PFSK-1 (cell line): ENCODE data around the gene OTUD4.

Source experiments
- FOXP2 ChIP-seq: optimal IDR thresholded peaks from 2 replicates; pipeline ENCODE3; 2011; ENCODE audit warnings: borderline replicate concordance, control low read depth, inconsistent platforms; ENCODE audit not compliant: insufficient read depth; ENCODE audit errors: extremely low read length, extremely low read depth
- POLR2AphosphoS5 ChIP-seq: IDR thresholded peaks from 2 replicates; pipeline ENCODE4 v1.6.1; 2012; ENCODE audit warnings: low read depth, mild to moderate bottlenecking, control low read depth, low read length, moderate library complexity
- SIN3A ChIP-seq: IDR thresholded peaks from 2 replicates; pipeline ENCODE4 v1.6.1; 2012; ENCODE audit warnings: mild to moderate bottlenecking, low read length, moderate library complexity, borderline replicate concordance; ENCODE audit not compliant: insufficient read depth
- TAF1 ChIP-seq: IDR thresholded peaks from 2 replicates; pipeline ENCODE4 v1.6.1; 2012; ENCODE audit warnings: low read length, control low read depth, borderline replicate concordance; ENCODE audit not compliant: insufficient read depth
- TF ChIP-seq, protein P1 (sequence below), 2 experiments: IDR thresholded peaks; 2 replicates each; pipeline versions ENCODE4 v1.6.1 to v1.8.0; 2011 to 2012; ENCODE audit warnings: low read depth in 2 of 2, low read length in 2 of 2, control low read depth in 1 of 2, inconsistent platforms in 1 of 2, mild to moderate bottlenecking in 1 of 2, moderate library complexity in 1 of 2; ENCODE audit not compliant: insufficient read depth in 1 of 2

Gene OTUD4

DNA sequence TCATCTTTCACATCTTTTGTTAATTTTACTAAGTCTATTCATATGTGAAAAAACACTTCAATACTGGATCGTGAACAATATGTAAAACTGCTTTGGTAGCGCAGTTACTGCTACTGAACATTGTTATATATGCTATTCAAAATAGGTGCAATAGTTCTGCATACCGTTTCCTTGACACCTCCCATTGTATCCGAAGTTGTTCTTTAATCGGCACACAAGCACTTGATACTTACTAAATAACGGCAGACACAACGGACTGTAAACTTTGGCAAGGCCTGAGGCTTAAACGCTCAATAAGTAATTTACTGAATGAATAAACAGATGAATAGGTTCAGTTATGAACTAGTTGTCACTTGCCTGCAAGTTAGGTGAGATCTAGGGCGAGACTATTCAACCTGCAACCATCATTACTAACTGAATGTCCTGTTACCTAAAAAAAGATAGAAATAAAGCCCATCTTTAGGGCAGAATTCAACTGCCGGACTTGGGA lies 83.0 kb downstream of the OTUD4 start:
- TF ChIP-seq, protein P1, sequence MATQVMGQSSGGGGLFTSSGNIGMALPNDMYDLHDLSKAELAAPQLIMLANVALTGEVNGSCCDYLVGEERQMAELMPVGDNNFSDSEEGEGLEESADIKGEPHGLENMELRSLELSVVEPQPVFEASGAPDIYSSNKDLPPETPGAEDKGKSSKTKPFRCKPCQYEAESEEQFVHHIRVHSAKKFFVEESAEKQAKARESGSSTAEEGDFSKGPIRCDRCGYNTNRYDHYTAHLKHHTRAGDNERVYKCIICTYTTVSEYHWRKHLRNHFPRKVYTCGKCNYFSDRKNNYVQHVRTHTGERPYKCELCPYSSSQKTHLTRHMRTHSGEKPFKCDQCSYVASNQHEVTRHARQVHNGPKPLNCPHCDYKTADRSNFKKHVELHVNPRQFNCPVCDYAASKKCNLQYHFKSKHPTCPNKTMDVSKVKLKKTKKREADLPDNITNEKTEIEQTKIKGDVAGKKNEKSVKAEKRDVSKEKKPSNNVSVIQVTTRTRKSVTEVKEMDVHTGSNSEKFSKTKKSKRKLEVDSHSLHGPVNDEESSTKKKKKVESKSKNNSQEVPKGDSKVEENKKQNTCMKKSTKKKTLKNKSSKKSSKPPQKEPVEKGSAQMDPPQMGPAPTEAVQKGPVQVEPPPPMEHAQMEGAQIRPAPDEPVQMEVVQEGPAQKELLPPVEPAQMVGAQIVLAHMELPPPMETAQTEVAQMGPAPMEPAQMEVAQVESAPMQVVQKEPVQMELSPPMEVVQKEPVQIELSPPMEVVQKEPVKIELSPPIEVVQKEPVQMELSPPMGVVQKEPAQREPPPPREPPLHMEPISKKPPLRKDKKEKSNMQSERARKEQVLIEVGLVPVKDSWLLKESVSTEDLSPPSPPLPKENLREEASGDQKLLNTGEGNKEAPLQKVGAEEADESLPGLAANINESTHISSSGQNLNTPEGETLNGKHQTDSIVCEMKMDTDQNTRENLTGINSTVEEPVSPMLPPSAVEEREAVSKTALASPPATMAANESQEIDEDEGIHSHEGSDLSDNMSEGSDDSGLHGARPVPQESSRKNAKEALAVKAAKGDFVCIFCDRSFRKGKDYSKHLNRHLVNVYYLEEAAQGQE (IDR thresholded peaks at IDR 0.05; ENCODE audit: insufficient read depth in 1 of 2, low read depth in 2 of 2, low read length in 2 of 2), result no peak
- no peak for TF ChIP-seq POLR2AphosphoS5
- TF ChIP-seq TAF1, result no peak
- TF ChIP-seq SIN3A, result no peak
- TF ChIP-seq FOXP2, result no peak

DNA sequence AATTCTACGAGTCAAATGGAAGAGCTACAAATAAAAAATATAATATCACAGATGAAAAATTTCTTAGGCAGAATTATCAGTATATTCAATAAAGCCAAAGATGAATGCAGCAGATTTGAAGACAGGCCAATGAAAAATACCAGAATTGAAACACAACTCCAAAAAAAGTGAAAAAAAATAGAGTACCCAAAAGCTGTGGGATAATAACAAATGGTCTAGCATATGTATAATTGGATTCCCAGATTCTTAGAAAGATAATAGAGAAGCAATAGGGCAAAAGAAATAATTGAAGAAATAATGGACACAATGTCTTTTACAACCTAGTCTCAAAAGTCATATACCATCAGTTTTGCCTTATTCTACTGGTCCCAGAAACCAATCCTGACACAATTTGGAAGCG lies 86.8 kb downstream of the OTUD4 start:
- TF ChIP-seq SIN3A, result no peak
- no peak for TF ChIP-seq POLR2AphosphoS5
- TF ChIP-seq, protein P1 (IDR thresholded peaks at IDR 0.05; ENCODE audit: insufficient read depth in 1 of 2, low read depth in 2 of 2, low read length in 2 of 2), result no peak
- no peak for TF ChIP-seq FOXP2
- TF ChIP-seq TAF1, result no peak

DNA sequence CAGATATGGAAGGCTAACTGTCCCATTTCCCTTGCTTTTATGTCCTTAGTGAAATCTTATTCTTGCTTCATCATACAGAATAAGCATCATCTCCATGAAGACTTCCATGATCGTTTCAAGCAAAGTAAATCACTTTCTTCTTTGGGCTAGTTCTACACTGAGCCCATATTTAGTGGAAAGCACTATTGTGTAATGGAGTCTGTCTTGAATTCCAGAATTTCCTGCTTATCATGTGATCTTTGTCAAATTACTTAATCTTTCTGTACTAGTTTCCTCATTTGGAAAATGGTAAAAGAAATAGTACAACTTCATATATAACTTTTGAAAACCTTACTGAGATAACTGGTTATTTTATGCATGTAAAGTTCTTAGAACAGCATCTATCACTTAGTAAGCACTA lies 90.0 kb downstream of the OTUD4 start:
- TF ChIP-seq, protein P1 (IDR thresholded peaks at IDR 0.05; ENCODE audit: insufficient read depth in 1 of 2, low read depth in 2 of 2, low read length in 2 of 2), result no peak
- no peak for TF ChIP-seq SIN3A
- no peak for TF ChIP-seq TAF1
- TF ChIP-seq FOXP2, result no peak
- TF ChIP-seq POLR2AphosphoS5, result no peak

DNA sequence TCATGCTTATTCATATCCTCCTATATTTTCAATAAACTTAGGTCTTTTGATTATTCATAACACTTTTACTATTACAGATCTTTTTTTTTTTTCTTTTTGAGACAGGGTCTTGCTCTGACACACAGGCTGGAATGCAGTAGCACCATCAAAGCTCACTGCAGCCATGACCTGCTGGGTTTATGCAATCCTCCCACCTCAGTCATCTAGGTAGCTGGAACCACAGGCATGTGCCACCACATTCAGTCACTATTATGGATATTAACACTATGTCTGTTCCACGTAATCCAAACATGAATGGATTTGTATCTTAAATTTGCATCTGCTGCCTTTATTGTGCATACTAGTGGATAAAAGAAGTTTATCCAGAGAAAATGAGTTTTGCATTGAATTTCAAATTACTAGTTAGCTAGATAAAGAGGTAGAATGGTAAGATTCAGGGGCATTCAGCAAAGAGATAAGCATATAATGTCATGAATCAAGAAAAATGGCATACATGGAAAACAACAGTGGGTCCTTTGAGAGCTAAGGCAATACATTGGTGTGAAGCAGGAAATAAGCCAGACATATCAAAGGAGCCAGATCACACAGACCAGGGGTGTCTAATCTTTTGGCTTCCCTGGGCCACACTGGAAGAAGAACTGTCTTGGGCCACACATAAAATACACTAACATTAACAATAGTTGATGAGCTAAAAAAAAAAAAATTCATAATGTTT lies 96.3 kb downstream of the OTUD4 start:
- TF ChIP-seq TAF1, result no peak
- TF ChIP-seq POLR2AphosphoS5, result no peak
